Activated CD4-positive, alpha-beta T cell treated with anti-CD3 and anti-CD28 coated beads for 4 hours (primary cell): ENCODE results near the gene WDFY3.

ENCODE experiments used
- DNase-seq, 2 donors: peaks; one replicate each; pipeline ENCODE4 v3.0.0-alpha.2; 2020

Gene WDFY3

DNA sequence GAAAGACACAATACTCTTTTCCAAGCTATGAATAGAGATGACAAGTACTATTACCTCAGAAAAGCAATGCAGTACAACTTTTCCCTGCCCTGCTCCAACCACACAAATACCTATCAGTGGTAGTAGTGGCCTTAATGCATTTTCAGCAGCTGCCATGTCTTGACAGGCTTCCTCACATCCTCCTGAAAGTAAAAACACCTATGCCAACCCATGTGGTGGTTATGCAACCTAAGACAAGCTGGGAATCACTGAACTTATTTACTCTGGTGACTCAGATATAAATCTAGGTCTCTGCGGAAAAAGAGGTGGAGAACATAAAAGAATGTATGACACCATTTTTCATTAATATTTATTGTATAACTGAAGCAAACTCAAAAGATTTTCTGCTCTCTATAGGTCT, 14.5 kb downstream of the WDFY3 start:
- DNase-seq: no peak

DNA sequence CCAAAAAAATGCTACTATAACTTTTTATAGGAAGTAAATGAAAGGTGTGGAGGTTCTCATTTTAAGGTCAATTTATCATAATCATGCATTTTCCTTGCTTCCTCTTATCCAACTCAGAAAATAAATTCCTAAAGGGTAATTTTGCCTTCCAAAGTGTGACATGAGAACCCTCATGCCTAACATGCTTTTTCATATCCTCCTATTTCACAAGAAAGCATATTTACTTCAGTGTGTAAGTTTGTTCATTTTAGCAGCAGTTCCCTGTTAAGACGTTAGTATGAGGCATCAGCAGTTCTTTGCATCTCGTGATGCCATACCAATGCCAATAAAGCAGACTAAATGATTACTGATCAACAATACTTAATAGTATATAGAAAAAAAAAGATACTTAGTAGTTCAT, 18.4 kb downstream of the WDFY3 start:
- DNase-seq: no peak

DNA sequence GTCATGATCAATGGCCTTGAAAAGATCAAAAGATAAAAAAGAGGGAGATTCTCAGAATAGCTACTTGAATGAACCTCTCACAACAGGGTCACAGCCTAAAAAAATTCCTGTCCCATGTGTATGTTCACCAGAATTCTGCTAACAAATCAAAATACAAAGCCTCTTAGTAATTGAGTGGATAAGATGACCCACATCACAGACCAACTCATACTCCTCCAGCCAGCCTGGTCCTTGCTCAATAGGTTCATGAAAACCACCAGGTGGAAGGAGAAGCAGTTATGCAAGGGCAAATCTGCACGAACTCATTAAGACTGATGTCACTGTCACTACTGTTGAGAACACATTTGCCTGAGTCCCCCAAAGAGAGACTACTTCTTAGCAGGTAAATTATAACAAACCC, 21.5 kb downstream of the WDFY3 start:
- DNase-seq: no peak

DNA sequence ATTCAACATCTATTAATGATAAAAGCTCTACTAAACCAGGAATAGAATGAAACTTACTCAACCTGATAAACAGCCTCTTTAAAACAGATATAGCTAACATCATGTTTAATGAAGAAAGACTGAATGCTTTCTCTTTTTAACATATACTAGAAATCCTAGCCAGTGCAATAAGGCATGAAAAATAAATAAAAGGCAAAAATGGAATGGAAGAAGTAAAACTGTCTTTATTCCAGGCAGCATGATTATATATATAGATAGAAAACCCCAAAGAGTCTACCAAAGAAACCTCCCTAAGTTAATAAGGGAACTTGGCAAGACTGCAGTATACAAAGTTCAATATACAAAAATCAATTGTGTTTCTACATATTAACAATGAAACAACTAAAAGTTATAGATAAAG, 25.5 kb downstream of the WDFY3 start:
- no peak for DNase-seq

DNA sequence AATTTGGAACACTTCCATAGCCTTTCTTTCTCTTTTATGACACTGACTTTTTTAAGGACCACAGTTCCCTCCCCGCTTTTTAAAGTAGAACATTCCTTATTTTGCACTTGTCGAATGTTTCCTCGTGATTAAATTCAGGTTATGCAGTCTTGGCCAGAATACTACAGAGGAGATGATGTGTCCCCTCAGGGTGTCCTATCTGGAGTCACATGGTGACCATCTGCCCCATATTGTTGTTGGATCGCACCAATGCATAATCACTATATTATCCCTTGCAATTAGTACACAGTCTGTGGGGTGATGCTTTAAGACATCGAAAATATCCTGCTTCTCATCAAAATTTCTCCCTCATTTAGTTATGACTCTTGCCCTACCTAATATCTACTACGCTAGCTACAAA, 27.4 kb downstream of the WDFY3 start:
- no peak for DNase-seq

DNA sequence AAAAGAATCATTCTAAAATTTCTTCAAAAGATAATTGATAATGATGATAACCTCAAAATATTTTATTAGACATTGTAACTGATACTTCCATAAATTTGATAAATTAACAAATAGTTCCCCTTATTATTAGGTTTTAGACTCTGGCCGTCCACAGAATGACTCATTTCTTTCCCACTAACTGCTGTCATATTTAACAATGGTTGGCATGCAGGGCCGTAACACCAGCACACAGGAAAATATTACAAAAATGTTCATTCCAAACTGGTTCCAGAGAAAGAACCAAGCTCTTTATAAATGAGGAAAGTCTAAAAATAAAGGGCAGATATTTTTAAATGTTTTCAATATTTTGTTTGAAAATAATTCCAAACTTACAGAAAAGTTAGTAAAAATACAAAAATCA, 28.2 kb downstream of the WDFY3 start:
- no peak for DNase-seq

DNA sequence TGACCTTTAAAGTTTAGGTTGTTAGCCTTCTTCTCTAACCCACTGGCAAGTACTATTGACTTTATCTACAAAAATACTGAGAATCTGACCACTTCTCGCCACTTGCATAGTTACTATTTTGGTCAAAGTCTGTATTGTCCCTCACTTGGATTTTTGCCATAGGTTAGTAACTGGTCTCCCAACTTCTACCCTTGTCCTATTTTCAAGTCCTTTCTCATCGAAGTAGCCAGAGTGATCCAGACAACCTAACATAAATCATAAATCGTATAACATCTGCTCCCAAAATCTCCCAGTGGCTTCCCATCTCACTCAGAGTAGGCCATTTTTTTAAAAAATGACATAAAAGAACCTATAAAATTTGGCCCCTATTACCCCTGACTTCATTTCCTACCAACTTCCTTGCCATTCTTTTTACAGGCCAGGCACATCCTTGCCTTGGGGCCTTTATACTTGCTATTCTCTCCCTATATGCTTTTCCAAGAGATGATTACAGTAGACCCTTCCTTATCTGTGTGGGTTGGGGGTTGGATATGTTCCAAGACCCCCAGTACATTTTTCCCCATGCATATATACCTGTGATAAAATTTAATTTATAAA, 29.0 kb downstream of the WDFY3 start:
- DNase-seq: no peak

DNA sequence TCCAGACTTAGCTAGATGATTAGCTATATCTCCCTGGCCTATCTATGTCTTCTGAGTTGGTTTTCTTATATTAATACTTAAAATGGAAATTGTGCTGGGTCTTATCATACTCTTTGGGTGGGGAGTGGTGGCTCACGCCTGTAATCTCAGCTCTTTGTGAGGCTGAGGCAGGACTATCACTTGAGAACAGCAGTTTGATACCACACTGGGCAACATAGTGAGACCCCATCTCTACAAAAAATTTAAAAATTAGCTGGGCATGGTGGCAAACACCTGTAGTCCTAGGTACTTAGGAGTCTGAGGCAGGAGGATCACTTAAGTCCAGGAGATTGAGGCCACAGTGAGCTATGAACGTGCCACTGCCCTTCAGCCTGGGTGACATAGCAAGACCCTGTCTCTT, 30.4 kb downstream of the WDFY3 start:
- no peak for DNase-seq

DNA sequence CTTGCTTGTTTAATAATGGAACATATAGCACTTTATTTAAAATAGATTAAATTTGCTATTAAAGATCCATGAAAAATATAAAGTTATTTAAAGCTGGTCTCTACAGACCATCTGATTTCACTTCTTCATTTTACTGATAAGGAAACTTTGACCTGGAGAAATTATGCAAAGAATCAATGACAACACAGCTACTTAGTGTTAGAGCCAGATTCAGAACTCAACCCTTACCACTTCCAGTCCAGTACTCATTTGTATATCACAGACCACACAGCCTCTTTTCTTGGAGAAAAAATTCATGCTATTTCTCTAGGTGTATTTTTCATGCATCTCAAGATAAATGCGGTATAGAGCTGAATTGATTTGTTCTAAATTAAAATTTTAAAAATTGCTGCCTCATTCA, 34.0 kb downstream of the WDFY3 start:
- no peak for DNase-seq

DNA sequence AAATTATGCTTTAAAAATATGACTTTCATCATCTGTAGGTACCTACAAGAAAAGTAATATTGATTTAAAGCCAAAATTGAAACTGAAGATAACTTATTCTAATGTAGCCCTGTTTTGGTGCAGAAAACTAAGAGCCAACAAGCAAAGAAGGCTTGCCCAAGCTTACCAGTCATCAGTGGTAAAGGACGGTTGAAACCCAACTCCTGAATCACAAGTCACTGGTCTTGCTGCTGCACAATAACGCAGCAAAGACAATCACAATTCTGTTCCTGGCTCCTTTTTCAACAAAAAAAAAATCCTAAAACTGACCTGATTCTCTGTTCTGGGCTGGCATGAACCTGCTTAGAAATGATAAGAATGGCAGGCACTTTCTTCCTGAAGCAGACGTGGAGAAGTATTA, 34.5 kb downstream of the WDFY3 start:
- no peak for DNase-seq

DNA sequence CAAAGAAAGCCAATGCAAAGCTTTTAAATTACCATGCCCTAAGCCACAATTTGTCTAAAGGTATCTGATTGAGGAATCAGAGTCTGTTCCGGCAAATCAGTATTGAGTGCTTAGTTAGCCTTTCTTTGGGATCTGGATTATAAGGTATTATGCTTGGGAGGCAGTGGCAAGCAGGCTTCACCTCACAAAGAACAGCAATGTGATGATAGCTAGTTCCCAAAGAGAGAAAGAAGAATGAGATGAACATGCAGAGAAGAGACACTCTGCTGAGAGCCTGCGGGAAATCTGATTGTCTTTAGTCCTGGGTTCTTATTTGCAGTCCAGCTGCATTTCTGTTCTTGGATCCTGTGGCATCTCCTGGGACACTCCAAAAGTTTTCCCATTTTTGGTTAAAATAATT, 35.2 kb downstream of the WDFY3 start:
- no peak for DNase-seq

DNA sequence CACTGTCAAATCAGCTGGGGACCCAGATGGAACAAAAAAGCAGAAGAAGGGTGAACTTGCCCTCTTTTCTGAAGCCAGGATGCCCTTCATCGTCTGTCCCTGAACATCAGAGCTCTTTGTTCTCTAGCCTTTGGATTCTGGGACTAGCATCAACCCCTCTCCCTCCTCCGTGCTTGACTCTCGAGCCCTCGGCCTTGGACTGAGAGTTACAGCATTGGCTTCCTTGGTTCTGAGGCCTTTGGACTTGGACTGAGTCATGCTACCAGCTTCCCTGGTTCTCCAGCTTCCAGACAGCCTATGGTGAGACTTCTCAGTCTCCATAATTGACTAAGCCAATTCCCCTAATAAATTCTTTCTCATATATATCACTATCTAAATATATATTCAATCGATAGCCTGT, 38.4 kb downstream of the WDFY3 start:
- DNase-seq: no peak

DNA sequence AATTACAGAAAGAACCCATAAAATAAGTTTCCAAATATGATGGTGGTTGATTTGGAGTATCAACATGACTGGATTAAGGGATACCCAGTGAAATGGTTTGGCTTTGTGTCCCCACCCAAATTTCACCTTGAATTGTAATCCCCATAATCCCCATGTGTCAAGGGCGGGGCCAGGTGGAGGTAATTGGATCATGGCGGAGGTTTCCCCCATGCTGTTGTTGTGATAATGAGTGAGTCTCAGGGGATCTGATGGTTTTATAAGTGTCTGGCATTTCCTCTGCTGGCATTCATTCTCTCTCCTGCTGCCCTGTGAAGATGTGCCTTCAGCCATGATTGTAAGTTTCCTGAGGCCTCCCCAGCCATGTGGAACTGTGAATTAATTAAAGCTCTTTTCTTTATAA, 39.1 kb downstream of the WDFY3 start:
- DNase-seq: no peak

DNA sequence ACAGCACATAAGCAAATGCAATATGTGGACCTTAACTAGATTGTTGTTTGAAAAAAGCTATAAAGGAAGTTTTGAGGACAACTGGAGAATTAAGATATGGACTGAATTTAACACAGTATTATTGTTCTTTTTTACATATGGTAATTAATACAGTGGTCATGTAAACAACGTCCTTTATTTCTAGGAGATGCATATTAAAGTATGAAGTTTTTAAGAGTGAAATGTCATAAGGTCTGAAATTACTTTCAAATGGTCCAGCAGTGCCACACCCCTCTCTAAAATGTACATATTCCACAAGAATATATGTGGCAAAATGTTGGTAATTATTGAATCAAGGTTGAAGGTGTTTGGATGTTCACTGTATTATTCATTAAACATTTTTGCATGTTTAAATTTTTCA, 40.9 kb downstream of the WDFY3 start:
- no peak for DNase-seq

DNA sequence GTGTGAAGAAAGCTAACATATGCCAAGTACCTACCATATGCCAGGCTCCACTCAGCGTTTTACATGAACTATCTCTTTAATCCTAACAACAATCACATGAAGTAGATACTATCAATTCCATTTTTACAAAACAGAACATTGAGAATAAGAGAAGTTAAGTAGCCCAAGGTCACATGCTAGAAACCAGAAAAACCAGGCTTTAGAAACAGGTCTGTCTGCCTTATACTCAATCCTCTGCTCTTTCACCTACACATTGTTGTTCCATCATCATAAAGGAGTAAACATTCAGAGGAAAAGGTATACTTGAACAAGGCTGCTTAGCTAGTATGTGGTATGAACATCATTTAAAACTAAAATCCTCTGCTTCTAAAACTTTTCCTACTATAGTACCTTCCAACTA, 42.1 kb downstream of the WDFY3 start:
- no peak for DNase-seq

DNA sequence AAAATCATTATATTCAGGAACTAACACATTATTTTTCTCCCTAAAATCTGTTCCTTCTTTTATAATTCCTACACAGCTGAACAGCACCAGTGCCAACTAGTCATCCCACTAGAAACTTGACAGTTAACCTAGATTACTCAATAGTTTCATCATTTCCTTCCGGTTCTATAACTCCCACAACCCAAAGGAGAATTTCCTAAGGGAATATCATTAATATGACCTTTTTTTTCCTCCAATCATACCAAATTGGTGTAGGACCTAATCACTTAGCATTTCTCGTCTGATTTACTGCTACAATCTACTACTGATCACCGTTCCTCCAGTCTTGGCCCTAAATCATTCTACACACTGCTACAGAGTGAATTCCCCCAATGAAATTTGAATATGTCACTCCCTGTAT, 45.9 kb downstream of the WDFY3 start:
- no peak for DNase-seq

DNA sequence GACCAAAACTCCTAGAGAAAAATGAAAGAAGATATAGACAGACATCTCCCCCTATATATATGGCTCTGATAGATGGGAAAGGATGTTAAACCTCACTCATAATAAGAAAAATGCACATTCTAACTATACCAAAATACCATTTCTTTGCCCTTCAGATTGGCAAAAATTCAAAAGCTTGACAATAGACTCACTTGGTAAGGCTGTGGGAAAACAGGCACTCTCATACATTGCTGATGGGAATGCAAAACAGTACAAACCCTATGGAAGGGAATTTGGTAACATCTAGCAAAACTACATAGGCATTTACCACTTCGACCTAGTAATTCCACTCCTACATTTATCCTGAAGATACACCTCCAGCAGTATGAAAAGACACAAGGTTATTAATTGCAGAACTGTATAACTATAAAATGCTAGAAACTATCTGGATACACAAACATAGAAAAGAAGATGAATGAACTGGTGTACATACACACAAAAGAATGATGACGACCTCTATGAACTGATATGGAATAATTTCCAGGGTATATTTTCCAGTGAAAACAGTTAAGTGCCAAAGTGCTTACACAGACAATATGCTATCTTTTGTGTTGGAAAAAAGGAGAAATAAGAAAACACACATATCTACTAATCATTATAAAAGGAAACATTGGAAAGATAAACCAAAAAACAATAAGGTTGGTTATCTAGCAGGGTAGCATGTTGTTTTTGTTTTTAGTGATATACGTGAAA, 48.5 kb downstream of the WDFY3 start:
- no peak for DNase-seq

DNA sequence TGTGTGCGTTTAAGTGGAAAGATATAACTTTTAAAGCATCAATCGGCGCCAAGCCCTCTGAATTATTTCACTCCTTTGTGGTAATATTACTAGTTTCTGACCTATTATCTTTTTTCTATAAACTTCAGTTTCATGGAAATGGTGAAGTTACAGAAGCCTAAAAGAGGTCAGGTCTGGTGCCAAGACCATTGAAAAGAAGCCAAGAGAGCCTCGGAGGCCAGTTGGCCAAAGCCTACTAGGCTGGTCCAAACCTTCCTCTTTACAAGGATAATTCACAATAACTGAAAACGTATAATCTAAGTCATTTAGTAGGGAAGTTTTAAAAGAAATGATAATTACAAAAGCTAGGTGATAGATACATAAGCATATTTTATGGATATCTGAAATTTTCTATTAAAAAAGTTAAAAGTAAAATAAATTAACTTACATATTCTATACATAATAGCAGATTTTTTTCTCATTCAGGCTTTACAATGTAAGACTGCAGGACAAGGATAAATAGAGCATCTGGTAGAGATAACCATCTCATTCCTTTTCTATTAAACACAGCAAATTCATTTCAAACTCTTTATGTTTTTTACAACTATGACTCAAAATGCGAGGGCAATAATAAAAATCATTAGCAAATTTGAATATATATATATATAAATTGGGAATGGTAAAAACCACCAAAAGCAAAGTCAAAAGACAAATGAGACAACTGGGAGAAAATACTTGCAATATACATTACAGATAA, 49.2 kb downstream of the WDFY3 start:
- no peak for DNase-seq

DNA sequence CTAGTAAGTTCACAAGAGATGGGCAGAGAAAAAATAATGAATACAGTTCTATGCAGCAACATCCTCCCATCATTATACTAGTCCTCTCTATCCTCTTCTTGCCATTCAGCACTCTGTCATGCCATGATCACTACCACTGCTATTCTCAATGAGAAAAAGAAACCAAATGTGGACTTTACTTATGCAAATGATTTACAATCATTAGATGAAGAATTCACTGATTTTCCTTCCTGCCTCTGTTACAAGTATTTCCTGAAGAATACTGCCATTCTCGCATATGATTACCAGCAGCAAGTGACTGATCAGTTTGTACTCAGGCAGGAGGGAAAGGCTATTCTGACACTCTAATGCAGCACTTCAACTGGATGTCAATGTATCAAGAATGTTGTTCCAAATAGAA, 50.3 kb downstream of the WDFY3 start:
- DNase-seq: no peak

DNA sequence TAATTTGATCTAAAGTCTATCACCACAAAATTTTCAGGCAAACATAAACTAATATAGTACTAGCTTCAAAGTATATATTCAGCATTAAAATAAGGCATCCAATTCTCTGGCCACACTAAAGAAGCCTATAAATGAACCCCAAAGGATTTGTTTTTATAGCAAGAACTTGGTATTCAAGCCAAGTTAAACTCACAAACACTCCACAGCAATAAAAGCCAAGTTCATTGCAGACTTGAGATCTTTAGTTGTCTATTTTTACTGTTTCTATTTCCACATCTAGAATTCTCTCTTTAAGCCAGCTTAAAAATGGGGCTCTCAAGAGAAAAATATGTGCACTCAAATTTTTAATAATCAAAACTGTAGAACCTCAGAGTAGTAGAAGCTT, 51.1 kb downstream of the WDFY3 start:
- DNase-seq: no peak

DNA sequence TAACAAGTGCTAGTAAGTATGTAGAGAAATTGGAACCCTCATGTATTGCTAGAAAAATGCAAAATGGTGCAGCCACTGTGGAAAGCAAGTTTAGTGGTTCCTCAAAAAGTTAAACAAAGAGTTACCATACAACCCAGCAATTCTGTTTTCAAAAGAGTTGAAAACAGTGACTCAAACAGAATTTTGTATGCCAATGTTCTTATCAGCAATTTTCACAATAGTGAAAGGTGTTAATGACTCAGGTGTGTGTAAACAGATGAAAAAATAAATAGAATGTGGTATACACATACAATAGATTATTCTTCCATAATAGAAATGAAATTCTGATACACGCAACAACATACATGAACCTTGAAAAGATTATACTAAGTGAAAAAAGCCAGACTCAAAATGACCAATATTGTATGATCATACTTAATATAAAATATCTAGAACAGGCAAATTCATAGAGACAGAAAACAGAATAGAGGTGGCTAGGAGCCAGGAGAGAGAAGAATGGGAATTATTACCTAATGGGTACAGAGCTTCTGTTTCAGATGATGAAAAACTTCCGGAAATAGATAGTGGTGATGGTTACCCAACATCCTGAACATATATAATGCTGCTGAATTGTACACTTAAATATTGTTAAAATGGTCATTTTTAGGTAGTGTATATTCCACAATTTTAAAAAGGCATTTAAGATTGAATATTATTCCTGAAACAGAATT, 51.6 kb downstream of the WDFY3 start:
- DNase-seq: no peak

DNA sequence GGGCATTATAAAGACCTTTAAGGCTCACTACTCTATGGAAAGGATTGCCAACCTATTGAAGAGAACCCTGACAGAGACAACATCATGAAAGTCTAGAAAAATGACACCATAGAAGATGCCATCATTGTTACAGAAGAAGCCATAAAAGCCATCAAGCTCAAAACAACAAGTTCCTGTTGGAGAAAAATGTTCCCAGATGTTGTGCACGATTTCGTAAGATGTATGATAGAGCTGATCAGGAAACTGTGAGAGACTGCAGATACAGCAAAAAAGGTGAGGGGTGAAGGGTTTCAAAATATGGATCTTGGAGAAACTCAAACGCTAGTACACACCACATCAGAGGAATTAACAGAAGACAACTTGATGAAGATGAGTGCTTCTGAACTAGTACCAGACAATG, 53.3 kb downstream of the WDFY3 start:
- DNase-seq: no peak

DNA sequence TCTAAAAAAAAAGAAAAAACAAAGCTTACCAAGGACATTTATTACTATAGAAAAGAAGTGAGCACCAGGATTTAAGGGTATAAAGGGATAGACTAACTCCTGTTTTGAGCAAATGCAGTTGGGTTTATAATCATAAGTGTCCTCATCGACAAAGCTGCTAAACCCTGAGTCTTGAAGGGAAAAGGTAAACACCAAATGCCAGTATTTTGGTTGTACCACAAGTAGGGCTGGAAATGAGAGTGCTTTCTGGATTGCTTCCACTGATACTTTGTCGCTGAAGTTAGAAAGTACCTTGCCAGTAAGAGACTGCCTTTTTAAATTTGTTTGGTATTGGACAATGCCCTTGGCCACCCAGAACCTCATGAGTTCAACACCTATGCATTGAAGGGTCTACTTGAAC, 53.7 kb downstream of the WDFY3 start:
- DNase-seq: no peak

DNA sequence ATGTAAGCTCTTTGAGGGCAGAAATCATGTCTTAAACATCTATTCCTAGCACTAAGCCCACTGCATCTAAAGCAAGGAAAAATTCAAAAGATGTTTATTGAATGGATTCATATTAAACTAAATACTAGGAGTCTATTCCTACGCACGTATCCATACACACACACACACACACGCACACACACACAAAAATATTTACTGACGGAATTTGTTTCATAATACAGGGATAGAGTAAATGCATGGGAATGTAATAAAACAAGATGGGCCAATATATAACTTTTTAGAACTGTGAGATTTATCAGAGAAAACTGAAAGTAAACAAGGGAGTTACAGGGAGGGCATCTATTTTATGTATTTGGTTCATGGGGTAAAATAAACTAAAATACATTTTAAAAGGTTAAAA, 57.6 kb downstream of the WDFY3 start:
- DNase-seq: no peak
